ENCODE measurements around the gene SLC39A11.

Gene SLC39A11

DNA sequence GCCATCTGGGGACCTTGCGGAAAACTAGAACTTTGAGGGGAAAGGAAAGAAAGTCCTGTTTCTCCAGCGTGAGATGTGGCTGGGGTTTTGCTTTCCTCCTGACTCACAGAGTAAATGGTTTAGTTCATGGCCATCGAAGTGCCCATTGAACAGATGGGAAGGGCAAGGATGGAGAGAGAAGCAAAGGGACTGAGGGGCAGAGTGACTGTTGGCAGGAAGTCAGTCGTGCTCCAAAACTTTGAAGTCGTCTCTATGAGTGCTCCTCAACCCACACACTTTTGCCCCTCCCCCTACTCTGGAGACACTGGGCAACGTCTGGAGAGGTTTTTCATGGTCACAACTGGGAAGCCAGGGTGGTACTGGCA, 476.9 kb downstream of the SLC39A11 start:
- no peak for DNase-seq (ENCODE audit: low spot score)

DNA sequence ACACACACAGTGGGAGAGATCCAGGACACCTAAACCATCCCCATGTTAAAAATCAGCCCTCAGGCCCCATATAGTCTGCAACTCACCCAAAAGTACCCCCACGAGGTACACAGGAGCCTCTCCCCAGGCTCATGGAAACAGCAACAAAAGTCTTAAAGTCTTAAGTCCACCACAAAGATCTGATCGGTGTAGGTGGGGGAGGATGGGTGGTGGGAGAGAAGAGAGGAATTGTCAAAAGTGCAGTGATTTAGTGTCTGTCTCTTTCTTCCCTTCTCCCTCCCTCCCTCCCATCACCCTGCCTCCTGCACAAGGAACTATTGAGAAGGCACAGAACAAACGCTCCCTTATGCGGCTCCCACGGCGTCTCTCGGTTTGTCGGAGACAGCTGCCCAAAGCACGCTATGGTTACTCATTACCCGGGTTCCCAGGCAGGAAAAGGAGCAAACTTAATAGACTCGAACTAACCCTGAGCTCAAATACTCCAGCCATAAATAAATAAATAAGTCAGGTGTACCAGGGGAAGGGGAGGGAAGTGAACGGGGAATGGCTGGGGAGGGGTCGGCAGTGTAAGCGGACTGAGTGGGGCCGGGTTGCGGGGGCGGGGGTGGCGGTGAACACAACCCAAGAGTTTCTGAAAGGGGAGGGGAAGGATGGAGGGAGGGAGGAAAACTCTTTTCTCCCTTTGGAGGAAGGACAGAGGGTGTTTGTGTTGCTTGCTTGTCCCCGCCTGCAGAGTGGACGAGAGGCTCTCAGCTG, 477.4 kb downstream of the SLC39A11 start:
- no peak for DNase-seq (ENCODE audit: low spot score)

DNA sequence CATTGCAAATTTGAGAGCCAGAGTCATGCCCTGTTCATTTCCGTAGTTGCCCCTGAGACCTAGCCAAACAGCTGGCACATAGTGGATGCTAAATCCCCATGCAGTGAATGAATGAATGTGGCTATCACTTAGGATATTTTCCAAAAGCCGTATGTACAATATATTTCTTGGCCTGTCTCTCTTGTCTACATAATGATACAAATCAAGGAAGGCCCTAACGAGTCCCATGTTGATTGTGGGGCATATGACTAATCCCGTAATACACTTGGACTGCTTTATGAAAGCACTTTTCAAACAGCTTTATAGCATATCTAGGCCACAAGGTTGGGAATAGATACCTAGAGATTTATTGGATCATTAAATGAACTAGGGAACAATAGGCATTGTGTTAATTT, 478.0 kb downstream of the SLC39A11 start:
- no peak for DNase-seq (ENCODE audit: low spot score)

DNA sequence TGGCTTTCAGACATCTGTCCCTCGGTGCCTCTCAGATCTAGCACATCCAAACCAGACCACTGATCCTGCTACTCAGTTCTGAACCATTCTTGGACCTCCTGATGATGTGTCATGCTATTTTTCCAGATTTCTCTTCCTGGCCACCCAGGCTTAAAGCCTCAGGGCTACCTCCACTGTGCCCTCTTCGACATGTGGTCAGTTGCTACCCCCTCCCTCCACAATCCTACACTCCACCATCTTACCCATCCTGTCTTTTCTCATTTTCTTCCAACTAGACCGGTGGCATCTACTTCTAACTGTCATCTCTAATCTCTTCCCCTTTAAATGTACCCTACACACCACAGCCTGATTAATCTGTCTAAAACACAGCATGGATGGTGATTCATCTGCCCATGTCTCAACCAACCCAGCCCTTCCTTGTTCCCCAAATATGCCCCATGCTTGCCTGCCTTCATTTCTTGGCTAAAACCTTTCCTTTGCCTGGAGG, 478.6 kb downstream of the SLC39A11 start:
- DNase-seq (ENCODE audit: low spot score) = no peak

DNA sequence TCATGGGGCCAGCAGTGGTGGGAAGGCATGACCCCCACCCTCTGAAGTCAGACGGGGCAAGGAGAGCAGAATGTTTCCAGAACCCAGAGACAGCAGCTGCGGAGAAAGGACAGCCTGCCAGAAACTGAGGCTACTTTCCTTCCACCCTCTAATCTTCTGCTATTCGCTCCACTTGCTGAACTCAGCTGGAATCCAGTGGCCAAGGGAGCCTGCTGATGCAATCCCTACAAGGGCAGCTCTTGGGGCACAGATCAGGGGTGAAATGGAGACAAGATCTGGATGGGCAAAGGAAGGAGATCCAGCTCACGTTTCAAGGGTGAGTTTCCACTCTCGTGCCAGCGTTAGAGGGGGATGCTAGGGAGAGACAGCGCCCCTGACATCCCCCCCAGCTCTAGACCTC, 479.1 kb downstream of the SLC39A11 start:
- no peak for DNase-seq (ENCODE audit: low spot score)

DNA sequence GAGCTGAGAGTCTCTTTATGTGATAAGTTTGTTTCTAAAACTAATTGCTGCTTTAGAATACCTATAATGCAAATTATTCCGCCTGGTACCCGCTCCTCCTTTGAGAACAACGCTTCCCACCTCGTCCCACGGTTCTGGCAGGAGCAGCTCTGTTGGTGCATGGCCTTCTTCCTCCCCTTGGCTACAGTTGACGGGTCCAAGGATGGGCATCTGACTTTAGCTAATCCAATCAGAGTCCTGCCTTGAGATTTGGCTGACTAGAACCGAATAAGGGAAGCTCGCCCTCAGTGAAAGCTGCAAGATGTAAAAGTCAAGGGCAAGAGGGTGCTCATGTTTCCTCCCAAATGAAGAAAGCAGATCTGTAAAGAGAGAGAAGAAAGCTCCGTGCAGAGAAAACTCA, 481.3 kb downstream of the SLC39A11 start:
- no peak for DNase-seq (ENCODE audit: low spot score)

DNA sequence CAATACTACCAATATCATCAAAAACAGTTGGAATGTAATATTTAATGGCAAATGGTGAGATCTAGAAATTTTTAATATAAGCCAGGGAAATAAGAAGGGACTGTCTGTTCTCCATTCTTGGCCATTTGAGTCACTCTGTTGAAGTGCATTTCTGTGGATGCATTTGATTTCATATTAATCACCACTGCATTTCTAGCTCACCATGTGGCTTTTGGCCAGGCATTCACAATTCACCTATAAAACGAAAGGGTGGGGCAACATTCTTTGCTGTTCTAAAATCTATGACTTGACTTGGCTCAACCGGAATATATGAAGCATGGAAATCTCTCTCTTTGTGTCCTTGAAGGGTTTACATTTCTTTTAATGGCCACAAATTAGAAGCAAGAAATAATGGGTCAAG, 483.0 kb downstream of the SLC39A11 start:
- no peak for DNase-seq (ENCODE audit: low spot score)

DNA sequence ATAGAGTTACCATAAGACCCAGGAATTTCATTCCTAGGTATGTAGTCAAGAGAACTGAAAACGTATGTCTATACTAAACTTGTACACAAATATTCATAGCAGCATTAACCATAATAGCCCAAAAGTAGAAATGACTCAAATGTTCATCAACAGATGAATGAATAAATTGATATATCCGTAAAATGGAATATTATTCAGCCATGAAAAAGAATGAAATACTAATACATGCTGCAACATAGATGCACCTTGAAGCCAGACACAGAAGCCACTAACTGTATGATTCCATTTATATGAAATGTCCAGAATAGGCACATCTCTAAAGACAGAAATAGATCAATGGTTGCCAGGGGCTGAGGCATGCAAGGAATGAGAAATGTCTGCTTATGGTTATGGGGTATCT, 484.1 kb downstream of the SLC39A11 start:
- no peak for DNase-seq (ENCODE audit: low spot score)

DNA sequence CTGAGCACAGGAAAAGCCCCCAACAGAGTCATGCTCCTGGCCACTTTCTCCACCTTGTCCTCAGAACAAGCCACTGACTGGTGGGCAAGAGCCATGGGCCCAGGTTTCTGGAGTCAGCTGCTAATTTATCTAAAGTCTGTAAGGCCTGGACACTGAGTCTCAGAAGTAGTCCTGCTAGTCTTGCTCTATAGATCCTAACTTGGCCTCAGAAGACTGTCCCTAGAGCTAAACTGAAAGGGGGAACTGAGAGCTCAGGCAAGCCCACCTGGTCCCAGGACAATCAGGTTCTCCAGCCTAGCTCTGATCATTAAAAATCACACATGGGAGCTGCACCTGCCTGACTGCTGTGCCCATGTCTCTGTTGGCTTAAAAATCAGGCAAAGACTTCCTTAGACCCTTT, 485.8 kb downstream of the SLC39A11 start:
- no peak for DNase-seq (ENCODE audit: low spot score)

DNA sequence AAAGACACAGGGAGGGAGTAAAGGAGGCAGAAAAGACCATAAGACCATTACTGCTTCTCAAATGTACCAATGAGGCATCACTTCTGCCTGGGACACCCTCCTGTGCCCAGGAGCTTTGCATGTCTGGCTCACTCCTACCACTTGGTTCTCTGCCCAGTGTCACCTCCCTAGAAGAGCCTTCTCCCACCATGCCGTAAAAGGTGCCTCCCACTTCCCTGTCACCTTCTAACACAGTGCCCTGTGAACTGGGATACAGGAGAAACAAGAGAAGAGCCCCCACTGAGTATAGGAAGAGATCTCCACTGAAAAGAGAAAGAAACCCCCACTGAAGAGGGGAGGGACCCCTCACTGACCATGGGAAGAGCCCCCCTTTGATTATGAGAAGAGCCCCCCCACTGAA, 486.9 kb downstream of the SLC39A11 start:
- no peak for DNase-seq (ENCODE audit: low spot score)

DNA sequence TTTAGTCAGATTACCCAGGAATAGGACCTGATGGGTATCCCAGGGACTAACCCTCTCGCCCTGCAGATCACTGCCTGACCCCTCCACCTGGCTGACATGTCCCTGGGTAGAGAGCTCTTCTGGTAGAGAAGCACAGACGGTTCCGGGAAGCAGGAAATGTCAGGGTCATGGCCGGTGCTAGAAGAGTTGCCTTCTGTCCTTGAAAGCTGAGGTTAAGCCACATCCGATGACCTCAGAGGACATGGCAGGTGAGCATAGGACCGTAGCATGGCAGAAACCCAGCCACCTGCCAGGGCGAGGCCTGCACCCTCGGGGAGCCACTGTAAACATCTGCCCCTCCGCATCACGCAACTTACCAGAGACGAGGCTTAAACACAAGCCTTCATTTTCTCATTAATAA, 488.0 kb downstream of the SLC39A11 start:
- no peak for DNase-seq (ENCODE audit: low spot score)

DNA sequence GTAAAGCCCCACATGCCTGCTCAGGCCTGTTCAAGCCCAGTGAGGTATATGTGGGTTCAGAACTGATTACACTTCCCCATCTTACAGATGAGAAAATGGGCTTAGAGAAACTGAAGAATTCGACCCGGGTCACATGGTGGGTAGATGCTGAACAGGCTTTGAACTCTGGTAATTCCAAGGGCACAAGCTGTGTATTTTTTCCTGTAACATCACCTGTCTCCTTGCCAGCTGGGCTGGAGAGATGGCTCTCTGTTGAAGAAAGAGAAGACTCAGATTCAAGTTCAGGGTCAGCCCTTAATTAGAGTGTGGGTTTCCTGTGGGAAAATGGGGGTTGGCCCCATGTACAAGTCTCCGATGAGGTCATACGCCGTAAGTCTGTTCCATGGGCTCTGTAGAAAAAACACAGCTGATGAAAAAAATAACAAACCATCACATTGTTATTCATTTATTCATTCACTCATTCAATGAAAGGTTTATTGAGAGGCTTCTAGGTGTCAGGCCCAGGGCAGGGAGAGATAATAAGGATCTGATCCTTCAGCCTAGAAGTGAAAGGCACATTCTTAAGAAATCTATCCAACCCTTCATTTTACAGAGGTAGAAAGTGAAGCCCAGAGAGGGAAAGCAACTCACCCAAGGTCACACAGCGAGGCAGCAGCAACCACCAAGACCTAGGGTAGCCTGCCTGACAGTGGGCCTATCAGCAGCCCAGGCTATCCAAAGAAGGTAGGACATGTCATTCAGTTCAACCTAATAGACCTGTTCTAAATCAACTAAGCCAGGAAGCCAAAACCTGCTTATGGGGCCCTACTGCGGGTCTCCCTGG, 488.9 kb downstream of the SLC39A11 start:
- no peak for DNase-seq (ENCODE audit: low spot score)

DNA sequence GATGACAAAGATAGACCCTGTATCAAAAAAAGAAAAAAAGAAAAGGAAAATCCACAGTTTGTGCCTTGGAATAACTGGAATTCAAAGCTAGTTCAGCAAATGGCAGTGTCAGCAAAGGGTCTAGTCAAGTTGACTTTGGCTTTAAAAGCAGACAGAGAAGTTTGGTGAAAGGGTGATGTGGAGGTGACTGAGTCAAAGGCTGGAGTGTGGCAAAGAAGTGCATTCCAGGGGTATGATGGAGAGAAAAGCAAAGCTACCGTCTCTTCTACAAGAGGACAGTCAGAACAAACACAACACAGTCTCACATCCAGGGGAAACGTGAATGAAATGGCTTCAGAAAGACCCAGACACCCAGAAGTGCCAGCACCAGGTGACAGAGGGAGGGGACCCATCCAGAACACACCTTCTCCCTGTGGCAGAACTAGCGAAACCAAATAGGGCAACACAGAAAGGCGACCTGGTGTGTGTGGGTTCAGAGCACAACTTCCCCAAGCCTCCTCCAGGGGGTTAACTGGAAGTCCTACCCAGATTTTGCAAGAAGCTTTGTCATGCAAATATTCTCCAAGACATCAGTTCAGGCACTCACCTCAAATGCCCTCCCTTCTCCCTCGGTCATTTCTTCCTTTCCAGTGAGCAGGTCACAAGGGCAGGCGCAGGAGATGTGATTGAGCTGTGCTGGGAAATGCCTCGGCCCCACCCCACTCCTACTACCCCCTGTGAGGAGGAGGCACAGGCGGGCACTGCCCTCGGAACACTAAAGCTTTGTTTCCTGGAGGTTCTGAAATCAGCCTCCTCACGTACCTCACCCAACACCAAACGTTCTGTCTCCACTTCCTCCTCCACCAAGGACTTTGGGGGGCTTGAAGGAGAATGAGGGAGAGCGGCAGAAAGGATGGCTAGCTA, 489.7 kb downstream of the SLC39A11 start:
- DNase-seq (ENCODE audit: low spot score) = no peak

DNA sequence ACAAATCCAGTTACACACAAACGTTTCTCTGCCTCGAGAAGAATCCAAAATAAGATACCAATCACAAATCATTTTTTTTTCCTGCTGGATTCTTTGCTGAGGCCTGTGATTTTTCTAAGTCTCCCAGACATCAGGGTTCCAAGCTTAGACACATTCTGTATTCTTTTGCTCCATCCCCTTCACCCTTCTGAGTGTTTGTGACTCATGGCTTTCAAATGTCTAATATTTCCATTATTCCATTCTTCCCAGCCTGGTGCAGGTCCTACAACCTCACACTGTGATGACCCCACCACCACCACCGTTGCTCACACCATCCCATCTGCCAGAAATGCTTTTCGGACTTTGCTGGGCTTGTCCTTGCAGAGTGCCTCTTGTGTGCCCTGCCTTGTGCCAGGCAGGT, 491.6 kb downstream of the SLC39A11 start:
- DNase-seq (ENCODE audit: low spot score) = no peak

DNA sequence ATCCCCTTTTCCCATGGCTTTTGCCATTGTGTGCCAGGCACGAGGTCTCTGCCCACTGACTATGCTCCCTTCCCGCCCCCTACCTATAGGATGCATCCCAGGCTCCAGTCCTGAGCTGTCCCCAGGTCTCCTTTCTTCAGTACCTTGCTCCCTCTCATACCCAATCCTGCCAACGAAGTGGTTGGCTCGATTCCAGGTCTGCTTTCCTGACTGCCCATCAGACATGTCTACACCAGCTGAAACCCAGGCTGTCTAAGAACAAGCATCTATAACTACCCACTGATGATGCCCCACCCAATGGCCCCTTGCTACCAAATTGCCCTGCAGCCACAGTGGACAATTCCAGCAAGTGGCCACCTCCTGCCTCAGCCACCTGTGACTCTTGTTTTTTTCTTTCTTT, 492.6 kb downstream of the SLC39A11 start:
- DNase-seq (ENCODE audit: low spot score) = no peak

DNA sequence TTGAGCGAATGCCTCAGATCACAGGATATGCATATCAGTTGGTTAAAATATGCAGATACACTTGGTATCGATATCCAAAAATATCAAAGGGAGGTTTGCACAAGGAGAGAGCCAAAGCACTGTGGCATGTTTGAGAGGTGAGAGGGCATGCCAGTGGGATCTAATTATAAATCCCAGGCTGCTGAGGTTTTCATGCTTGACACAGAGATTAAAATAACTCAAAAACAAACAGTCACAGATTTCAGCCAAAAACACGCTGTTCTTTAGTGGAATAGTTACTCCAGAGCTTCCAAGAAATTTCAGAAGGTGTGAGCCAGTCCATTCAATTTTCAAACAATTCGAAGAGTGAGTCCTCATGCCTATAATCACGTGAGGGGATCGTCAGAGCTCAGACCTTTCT, 493.8 kb downstream of the SLC39A11 start:
- DNase-seq (ENCODE audit: low spot score) = no peak

DNA sequence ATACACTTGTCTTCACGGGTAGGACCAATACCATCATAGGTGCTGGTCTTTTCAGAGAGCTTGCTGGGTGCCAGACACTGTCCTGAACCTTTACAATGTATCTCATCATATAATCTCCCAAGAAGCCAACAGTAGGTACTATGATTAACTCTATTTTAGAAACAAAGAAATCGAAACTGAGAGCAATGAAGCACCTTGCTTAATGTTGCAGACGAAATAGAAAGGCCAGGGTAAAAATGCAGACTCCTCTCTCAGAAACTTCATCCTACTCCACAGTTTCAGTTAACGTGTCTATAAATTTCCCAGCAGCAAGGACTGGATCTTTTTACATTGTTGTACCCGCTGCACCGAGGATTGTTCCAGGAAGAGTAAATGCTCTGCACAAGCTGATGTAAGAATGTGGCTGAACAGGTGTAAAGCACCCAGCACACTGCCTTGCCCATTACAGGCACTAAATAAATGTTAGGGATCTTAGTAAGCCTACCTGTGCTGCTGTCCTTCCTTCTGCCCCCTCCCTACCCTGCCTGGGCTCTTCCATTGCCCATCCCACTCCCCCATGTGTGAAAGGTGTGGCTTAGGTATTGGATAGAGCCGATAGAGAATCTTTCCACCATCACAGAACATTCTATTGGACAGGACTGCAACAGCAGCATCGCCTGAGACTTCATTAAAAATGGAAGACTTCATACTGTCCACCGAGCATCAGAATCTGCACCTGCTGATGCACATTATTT, 495.0 kb downstream of the SLC39A11 start:
- no peak for DNase-seq (ENCODE audit: low spot score)

Measured in hematopoietic multipotent progenitor cell treated with erythropoietin and hydrocortisone succinate and interleukin-3 and kit ligand, for 15 days (in vitro differentiated cells).